Right renal cortex interstitium (tissue), 3 donors: Measurements from ENCODE around the gene HDAC6. TPM values are rescaled to one million over a fixed set of nuclear protein-coding genes. Genes with fewer than 3 reads are reported as not detected.
A peak's percentile ranks its signal among the peaks of the same experiment; 100 is the strongest.

Source experiments
- DNase-seq, 3 donors: peaks; one replicate each; pipeline ENCODE4 v3.0.0-alpha.2; 2013; ENCODE audit warnings: low read depth in 3 of 3, low spot score in 2 of 3
- polyA plus RNA-seq, 3 donors: library from polyadenylated mRNA; unstranded; fragments of 120-200 nt; gene quantifications; one replicate each; pipeline ENCODE4 v1.2.1, GENCODE V29; 2013; ENCODE audit not compliant: insufficient read length in 3 of 3

Gene HDAC6
- 100 to 1,000 TPM; 140 to 164 (median 141) TPM for polyA plus RNA-seq

DNA sequence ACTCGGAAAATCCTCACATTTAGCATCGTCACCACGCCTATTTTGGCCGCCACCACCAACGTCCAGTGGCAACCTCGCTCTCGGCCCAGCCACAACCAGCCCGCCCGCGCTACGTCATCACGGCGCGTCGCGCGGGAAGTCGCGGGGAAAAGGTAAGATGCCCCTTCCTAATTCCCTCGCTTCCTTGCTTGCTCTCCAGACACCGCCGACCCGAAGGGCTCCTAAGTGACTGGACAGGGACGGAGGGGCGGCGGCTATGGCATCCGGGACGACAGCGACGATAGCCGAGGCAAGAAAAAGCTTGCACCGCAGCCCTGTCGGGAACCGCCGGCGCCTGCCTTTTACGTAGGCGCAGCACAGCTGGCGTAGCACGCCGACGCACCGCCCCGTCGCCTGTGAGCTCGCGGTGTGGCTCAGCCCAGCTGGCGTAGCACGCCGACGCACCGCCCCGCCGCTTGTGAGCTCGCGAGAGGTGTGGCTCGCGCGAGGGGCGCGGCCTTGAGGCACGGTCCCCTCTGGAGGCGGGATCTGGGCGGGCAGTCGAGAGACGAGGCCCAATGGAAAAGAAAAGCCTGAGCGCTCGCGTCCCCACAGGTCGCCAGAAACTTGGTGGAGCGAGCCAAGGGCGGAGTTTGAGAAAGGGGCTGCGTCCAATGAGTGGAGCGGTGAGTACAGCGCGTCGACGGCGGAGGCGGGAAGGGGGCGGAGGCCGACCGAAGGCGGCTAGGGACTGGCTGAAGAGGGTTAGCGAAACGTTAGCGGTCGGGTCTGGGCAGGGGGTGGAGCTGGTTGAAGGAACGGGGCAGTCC, at the start of gene HDAC6:
Gene HDAC6 (plus strand): TSS at position 788 of the 809 bp plus-strand sequence. CDS start 626 bp downstream, outside the sequence.
- DNase-seq: peak; percentile 85 to 93 (median 87)

GRCh38 chrX:48752498-48752897, 49.4 kb upstream of the HDAC6 start:
- no peak for DNase-seq

DNA sequence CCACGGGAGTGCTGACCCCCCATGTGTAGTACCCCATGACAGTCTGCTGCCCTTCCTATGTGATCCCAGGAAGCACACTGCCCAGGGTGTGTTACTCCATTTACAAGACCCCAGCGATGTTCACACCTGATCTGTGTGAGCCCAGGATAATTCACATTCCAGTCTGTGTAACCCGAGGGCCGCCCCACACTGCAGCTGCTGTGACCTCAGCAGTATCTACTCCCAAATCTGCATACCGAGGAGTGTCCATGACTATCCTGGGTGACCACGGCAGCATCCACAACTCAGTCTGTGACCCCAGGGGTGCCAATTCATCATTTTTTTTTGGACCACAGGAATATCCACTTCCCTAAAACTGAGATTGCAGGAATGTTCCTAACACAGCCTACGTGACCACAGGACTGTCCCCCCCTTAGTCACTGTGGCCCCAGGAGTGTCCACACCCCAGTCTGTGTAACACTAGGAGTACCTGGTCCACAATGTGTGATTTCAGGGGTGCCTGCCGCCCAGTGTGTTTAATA, 48.1 kb upstream of the HDAC6 start:
- DNase-seq: no peak

DNA sequence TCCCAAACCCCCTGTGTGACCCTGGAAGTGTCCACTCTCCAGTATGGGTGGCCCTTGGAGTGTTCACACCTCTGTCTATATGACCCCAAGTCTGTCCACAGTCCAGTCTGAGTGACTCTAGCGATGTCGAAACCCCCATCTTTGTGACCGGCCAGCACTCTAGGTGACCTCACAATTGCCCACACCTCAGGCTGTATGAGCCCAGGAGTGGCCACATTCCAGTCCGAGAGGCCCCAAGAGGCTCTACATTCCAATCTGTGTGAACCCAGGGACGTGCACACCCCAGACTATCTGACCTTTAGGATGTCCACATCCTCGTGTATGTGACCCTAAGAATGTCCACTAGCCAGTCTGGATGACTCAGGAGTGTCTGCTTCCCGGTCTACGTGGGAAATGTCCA, 47.6 kb upstream of the HDAC6 start:
- no peak for DNase-seq

- peak in 2 of 3 donors; percentile 10 to 19 for DNase-seq
Measured at GRCh38 chrX:48761674-48762471, 40.0 kb upstream of the HDAC6 start, which contains the start of gene GLOD5. Gene GLOD5, plus strand, starts transcription at chrX:48761747. Its CDS starts 44 bp downstream, at chrX:48761791.

DNA sequence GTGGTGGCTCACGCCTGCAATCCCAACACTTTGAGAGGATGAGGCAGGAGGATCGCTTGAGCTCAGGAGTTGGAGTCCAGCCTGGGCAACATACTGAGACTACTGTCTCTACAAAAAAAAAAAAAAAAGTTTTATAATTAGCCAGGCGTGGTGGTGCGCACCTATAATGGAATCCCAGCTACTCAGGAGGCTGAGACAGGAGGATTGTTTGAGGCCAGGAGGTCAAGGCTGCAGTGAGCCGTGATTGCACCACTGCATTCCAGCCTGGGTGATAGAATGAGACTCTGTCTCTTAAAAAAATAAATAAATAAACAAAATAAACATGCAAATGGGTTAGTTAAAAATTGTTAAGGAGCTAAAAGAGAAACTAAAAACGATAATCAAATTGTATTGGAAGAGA, 32.6 kb upstream of the HDAC6 start:
- no peak for DNase-seq

DNA sequence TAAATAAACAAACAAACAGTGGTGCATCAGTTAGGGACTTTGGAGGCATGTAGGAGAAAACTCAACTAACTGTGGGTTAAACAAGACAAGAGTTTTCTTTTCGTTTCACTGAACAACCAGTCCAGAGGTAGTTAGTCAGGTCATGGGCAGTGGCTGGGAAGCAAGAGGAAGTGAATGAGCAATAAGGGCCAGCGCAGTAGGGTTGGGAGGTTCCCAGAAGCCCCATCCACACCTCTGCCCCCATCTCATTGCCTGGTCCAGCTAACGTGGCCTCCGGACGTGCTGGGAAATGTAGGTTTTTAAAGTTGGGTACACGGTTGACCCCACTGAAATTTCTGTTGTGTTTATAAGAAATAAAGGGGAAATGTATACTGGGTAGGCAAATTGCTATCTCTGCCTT, 31.6 kb upstream of the HDAC6 start:
- DNase-seq: no peak

DNA sequence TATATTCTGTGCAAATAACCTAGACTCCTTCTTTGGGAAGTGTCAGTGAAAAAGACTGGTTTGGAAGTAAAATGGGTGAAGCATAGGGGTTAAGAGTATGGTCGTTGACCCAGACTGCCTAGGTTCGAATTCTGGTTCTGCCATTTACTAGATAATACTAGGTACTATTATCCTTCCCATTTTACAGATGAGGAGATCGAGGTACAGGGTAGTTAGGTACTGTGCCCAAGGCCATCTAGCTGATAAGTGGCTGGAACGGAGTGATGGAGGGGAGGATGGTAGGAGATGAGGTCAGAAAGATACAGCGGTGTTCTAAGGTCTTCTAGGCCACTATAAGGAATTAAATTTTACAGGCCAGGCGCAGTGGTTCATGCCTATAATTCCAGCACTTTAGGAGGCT, 29.3 kb upstream of the HDAC6 start:
- DNase-seq: no peak

- DNase-seq: no peak
Measured at GRCh38 chrX:48776818-48777439, 24.9 kb upstream of the HDAC6 start.

GRCh38 chrX:48779399-48779798, 22.5 kb upstream of the HDAC6 start:
- no peak for DNase-seq

- DNase-seq: no peak
Measured at GRCh38 chrX:48781705-48782104, 20.2 kb upstream of the HDAC6 start.

- DNase-seq: no peak
Measured at GRCh38 chrX:48782216-48782615, 19.7 kb upstream of the HDAC6 start.

- DNase-seq: no peak
Measured at GRCh38 chrX:48782795-48783194, 19.1 kb upstream of the HDAC6 start.

DNA sequence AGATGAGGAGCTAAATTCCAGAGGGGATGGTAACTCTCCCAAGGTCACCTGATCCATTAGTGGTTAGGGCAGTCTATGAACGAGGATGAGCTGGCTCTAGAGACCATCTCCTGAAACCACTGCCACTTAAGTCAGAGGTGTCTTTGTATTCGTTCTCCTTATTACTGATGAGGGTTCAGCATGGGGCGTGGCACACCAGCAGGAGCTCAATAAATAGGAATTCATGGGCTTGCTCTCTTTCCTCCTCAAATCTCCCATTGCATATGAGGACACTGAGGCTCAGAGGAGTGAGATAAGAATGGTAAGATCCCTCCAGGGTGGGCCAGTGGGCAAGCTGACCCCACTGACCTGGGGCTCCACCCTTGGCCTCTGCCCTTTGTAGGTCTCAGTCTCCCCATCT, 17.1 kb upstream of the HDAC6 start:
- DNase-seq: no peak

- DNase-seq: no peak
Measured at GRCh38 chrX:48785186-48785539, 16.7 kb upstream of the HDAC6 start.

DNA sequence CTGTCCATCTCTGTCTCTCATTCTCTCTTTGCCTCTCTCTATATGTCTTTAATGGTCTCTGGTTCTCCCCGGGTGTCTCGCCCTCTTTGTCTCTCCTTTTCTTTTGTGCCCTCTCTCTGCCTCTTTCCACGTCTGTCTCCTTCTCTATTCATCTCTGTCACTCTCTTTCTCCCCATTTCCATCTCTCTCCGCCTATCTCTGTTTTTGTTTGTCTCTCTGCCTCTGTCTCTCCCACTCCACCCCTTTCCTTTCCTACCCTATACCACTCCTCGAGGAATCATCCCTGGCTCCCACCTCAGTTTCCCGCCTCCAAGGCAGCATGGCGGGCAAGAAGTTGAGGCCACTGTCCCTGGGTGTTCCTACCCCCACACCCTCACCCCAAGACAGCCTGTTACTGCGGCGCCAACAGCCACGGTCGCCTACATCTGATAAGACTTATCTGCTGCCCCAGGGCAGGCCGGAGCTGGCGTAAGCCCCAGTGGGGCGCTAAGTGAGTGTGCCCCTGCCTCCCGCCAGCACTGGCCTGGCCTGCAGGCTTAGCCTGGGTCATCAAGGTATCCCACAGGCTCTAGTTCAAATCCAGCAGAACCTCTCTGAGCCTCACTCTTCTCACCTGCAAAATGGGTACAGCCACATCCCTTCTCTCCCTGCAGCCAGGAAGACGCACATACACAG, 16.2 kb upstream of the HDAC6 start:
- DNase-seq: no peak

DNA sequence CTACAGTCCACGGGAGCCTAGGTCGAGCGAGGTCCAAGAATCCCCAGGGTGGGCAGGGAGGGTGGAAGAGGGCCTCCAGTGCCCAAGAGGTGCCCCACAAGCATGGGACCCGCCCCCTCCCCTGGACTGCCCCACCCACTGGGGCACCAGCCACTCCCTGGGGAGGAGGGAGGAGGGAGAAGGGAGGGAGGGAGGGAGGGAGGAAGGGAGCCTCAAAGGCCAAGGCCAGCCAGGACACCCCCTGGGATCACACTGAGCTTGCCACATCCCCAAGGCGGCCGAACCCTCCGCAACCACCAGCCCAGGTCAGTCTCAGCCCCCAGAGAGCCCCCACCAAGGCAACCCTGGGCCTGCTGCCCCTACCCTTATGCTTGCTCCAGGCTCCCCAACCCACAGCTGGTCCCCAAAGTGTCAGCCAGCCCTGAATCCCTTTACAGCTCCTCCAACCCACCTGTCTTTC, 15.5 kb upstream of the HDAC6 start, which contains the start of gene GATA1:
Gene GATA1 (plus strand): TSS at position 250 of the 460 bp plus-strand sequence. CDS start 4,520 bp downstream, outside the sequence.
- no peak for DNase-seq

DNA sequence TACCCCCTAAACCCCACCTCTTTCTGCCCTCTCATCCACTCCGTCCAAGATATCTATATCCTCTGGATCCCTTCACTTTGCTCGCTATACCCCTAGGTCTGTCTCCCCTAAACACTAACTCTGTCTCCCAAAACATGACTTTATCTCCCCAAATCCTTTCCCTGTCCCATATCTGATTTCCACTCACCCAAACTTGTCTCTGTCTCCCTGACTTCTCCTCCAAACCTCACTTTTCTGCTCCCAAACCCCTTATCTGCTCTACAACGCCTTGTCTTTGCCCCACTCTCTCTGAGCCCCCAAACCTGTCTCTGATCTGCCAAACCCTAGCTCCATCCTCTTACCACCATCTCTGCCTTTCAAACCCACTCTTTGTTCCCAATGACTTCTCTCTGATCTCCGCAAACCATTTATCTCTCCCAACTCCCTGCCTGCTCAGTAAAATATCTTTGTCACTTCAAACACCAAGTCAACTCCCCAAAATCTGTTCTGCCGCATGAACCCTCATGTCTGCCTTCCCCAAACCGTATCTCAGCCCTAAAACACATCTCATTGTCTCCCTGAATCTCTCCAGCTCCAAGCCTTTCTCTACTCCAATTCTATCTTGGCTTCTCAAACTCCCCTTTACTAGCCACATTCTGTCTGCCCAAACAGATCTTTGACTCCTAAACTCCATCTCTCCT, 14.9 kb upstream of the HDAC6 start:
- DNase-seq: no peak

DNA sequence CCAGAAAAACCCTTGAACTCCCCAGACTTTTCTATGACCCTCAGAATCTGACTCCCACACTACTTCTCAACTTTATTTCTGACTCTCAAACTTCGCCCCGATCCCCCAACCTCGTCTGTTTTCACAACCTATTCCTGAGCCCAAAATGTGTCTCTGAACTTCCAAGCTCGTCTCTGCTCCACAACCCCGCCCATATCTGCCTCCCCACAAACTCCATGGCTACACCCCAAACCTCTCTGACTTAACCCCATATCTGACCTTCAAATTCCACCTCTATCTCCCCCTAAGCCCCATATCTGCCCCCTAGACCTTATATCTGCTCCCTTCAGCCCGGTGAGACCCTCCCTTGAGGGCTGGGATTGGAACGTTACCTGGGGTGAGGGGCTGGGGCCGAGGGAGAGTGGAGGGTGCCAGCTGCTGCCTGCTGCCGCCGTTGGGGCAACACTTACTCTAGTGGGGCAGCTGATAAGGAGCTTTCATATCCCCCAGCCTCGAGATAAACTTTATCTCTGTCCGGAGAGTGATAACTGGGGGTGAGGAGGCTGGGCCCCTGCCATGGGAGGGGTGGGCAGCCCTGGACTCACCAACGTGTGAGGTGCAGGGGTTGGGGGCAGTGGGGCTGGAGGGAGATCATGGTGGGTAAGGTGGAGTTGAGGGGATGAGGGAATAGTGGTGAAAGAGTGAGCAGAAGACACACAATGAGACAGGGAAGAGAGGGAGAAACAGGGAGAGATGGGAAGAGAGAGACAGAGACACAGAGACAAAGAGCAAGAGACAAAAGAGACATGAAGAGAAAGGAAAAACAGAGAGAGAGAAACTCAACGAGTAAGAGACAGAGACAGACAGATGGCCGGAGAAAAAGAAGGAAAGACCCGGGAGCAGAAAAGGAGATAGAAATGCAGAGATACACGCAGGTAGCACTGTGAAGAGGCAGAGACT, 14.1 kb upstream of the HDAC6 start:
- DNase-seq: no peak
